HG02938 (cell line): Measurements from ENCODE around the gene PRAMEF11.

Source experiments
- ATAC-seq: cut with Tn5 transposase; IDR thresholded peaks from one replicate; pipeline ENCODE4 v1.9.1; 2021; ENCODE audit warnings: mild to moderate bottlenecking, moderate library complexity; ENCODE audit not compliant: unreplicated experiment

Gene PRAMEF11

GRCh38 chr1:12774801-12775345 lies 56.3 kb downstream of the PRAMEF11 start:
- ATAC-seq, result no peak
